NCI-H1092 (cell line): ENCODE data around the gene DYRK2.

ENCODE experiments used
- DNase-seq: peaks from one replicate; lab custom pipeline; 2025; lab: John Stamatoyannopoulos, UW

The DYRK2 gene

GRCh38 chr12:67646775-67647174, 1.8 kb upstream of the DYRK2 start:
- DNase-seq: no peak

GRCh38 chr12:67647181-67647798, 1.3 kb upstream of the DYRK2 start:
- DNase-seq: no peak

- peak; percentile 61 for DNase-seq
Measured at GRCh38 chr12:67647799-67648520, 585 bp upstream of the DYRK2 start.

GRCh38 chr12:67649261-67649569, 670 bp downstream of the DYRK2 start:
- no peak for DNase-seq

- DNase-seq: no peak
Measured at GRCh38 chr12:67649570-67650387, 1.2 kb downstream of the DYRK2 start.

- DNase-seq: no peak
Measured at GRCh38 chr12:67650388-67651131, 2.0 kb downstream of the DYRK2 start.

- DNase-seq: no peak
Measured at GRCh38 chr12:67651132-67651695, 2.7 kb downstream of the DYRK2 start.

- no peak for DNase-seq
Measured at GRCh38 chr12:67655829-67656228, 7.3 kb downstream of the DYRK2 start.

GRCh38 chr12:67656251-67656650, 7.7 kb downstream of the DYRK2 start:
- no peak for DNase-seq

- no peak for DNase-seq
Measured at GRCh38 chr12:67658486-67658885, 9.9 kb downstream of the DYRK2 start.

GRCh38 chr12:67659292-67659691, 10.7 kb downstream of the DYRK2 start:
- DNase-seq: no peak

GRCh38 chr12:67661311-67662021, 12.9 kb downstream of the DYRK2 start:
- DNase-seq: no peak

- no peak for DNase-seq
Measured at GRCh38 chr12:67662910-67663538, 14.5 kb downstream of the DYRK2 start.

- no peak for DNase-seq
Measured at GRCh38 chr12:67664171-67664570, 15.6 kb downstream of the DYRK2 start.

- DNase-seq: no peak
Measured at GRCh38 chr12:67665679-67666078, 17.1 kb downstream of the DYRK2 start.

- no peak for DNase-seq
Measured at GRCh38 chr12:67666605-67667004, 18.1 kb downstream of the DYRK2 start.

- DNase-seq: no peak
Measured at GRCh38 chr12:67667276-67668073, 18.9 kb downstream of the DYRK2 start.

- no peak for DNase-seq
Measured at GRCh38 chr12:67669217-67669933, 20.8 kb downstream of the DYRK2 start.

- DNase-seq: no peak
Measured at GRCh38 chr12:67669934-67670631, 21.5 kb downstream of the DYRK2 start.
